ENCODE results near the gene TDG. TPM values are rescaled to one million over a fixed set of nuclear protein-coding genes. Genes with fewer than 3 reads are reported as not detected.

TDG gene
- total RNA-seq, 4 donors from 2014 or later, result 23.4 to 42.2 (median 24.2) TPM

DNA sequence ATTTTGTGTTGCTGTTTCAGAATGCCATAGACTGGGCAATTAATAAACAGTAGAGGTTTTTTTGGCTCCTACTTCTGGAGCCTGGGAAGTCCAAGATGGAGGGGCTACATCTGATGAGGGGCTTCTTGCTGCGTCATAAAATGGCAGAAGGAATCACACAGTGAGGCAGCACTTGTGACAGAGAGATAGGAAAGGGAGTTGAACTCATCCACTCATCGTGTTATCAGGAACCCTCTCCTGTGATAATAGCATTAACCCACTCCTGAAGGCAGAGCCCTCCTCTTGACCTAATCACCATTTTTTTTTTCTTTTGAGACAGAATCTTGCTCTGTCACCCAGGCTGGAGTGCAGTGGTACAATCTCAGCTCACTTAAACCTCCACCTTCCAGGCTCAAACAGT, 9.7 kb downstream of the TDG start:
- Histone ChIP-seq H3K4me3 (no peak overlapping the region), H3K4me1 (peaks cover 2% of the 10 kb centered on the region), H3K36me3 (peaks cover 24% of the 10 kb centered on the region), H3K9me3 (no peaks in the 10 kb centered on the region), H3K27ac (no peak overlapping the region), H3K27me3 (no peaks in the 10 kb centered on the region)
- TF ChIP-seq POLR2AphosphoS5 (IDR thresholded peaks at IDR 0.05) (no peak), POLR2A (IDR thresholded peaks at IDR 0.05) (no peak), EP300 (IDR thresholded peaks at IDR 0.05) (no peak)
- TF ChIP-seq, protein P1, sequence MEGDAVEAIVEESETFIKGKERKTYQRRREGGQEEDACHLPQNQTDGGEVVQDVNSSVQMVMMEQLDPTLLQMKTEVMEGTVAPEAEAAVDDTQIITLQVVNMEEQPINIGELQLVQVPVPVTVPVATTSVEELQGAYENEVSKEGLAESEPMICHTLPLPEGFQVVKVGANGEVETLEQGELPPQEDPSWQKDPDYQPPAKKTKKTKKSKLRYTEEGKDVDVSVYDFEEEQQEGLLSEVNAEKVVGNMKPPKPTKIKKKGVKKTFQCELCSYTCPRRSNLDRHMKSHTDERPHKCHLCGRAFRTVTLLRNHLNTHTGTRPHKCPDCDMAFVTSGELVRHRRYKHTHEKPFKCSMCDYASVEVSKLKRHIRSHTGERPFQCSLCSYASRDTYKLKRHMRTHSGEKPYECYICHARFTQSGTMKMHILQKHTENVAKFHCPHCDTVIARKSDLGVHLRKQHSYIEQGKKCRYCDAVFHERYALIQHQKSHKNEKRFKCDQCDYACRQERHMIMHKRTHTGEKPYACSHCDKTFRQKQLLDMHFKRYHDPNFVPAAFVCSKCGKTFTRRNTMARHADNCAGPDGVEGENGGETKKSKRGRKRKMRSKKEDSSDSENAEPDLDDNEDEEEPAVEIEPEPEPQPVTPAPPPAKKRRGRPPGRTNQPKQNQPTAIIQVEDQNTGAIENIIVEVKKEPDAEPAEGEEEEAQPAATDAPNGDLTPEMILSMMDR (IDR thresholded peaks at IDR 0.05), result no peak
- WGBS, result 100% methylated on average over 2 of the region's 2 CpGs
- no peak for DNase-seq (ENCODE audit: low spot score in 2 of 2)

DNA sequence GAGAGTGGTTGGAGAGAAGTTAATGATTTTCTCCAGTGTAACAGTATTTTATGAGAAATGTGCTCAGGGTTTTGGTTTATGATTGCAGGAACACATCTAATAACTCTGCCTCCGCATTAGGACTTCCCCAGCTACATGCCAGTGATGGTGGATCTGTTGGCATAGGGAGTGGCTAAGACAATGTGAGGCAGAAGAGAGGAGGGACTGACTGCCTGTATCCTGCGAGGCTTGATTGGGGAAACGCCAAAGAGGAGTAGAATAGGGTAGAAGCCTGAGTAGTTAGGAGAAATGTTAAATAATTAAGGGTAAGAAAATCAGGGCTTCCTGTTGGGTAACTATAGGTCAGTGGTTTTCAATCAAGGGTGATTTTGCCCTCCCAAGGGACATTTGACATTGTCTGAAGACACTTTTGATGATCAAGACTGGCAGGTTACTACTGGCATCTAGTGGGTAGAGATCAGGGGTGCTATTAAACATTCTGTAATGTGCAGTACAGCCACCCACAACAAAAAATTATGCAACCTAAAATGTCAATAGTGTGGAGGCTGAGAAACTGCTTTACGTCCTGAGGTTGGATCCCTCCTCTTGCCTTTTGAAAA, 12.8 kb downstream of the TDG start:
- Histone ChIP-seq H3K27ac (no peak overlapping the region), H3K9me3 (no peaks in the 10 kb centered on the region), H3K27me3 (no peaks in the 10 kb centered on the region), H3K36me3 (peaks cover 52% of the 10 kb centered on the region), H3K4me1 (no peaks in the 10 kb centered on the region), H3K4me3 (no peak overlapping the region)
- DNase-seq (ENCODE audit: low spot score in 2 of 2), result no peak
- TF ChIP-seq POLR2AphosphoS5 (IDR thresholded peaks at IDR 0.05) (no peak), EP300 (IDR thresholded peaks at IDR 0.05) (no peak), POLR2A (IDR thresholded peaks at IDR 0.05) (no peak)
- TF ChIP-seq, protein P1 (IDR thresholded peaks at IDR 0.05), result no peak
- WGBS, result 86% methylated on average over 4 of the region's 4 CpGs

DNA sequence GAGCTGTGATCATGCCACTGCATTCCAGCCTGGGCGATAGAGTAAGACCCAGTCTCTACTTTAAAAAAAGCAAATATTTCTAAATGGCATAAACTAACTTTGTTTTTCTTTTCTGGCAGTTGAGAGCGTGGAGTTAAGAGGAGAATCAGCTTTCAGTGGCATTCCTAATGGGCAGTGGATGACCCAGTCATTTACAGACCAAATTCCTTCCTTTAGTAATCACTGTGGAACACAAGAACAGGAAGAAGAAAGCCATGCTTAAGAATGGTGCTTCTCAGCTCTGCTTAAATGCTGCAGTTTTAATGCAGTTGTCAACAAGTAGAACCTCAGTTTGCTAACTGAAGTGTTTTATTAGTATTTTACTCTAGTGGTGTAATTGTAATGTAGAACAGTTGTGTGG, 21.2 kb downstream of the TDG start:
- no peaks in the 10 kb centered on the region for H3K27me3 ChIP-seq
- no peak for DNase-seq (ENCODE audit: low spot score in 2 of 2)
- peaks cover 67% of the 10 kb centered on the region for H3K36me3 ChIP-seq
- no peaks in the 10 kb centered on the region for H3K4me1 ChIP-seq
- WGBS, result 75% methylated on average over 2 of the region's 2 CpGs
- H3K9me3 ChIP-seq, result no peaks in the 10 kb centered on the region
- no peak overlapping the region for H3K4me3 ChIP-seq
- no peak for TF ChIP-seq EP300 (IDR thresholded peaks at IDR 0.05)
- TF ChIP-seq POLR2AphosphoS5 (IDR thresholded peaks at IDR 0.05), result no peak
- no peak for TF ChIP-seq POLR2A (IDR thresholded peaks at IDR 0.05)
- TF ChIP-seq, protein P1 (IDR thresholded peaks at IDR 0.05), result no peak
- H3K27ac ChIP-seq, result no peak overlapping the region

DNA sequence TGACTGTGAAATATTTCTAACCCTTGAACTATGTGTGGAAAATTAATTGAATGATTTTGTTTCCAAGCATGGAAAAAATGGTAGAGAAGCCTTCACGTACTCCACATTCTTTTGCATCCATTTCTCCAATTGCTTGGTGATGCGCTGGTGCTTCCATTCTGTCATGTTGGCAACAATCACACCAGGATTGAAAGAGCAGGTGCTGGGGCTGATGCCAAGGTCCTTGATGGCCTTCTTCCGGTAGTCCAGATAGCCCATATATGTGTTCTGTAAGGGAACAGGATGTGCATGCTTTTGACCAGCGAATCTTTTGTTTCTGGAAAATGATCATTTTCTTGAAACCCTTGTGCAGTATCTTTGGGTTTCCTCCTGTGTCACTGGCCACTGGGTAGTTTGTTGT, 28.6 kb downstream of the TDG start:
- DNase-seq (ENCODE audit: low spot score in 2 of 2), result no peak
- Histone ChIP-seq H3K27ac (no peak overlapping the region), H3K9me3 (no peaks in the 10 kb centered on the region), H3K36me3 (peaks cover 5% of the 10 kb centered on the region), H3K4me3 (no peak overlapping the region), H3K27me3 (no peaks in the 10 kb centered on the region), H3K4me1 (no peaks in the 10 kb centered on the region)
- TF ChIP-seq POLR2AphosphoS5 (IDR thresholded peaks at IDR 0.05) (no peak), EP300 (IDR thresholded peaks at IDR 0.05) (no peak), POLR2A (IDR thresholded peaks at IDR 0.05) (no peak)
- TF ChIP-seq, protein P1 (IDR thresholded peaks at IDR 0.05), result no peak
- WGBS, result 88% methylated on average over 4 of the region's 4 CpGs

DNA sequence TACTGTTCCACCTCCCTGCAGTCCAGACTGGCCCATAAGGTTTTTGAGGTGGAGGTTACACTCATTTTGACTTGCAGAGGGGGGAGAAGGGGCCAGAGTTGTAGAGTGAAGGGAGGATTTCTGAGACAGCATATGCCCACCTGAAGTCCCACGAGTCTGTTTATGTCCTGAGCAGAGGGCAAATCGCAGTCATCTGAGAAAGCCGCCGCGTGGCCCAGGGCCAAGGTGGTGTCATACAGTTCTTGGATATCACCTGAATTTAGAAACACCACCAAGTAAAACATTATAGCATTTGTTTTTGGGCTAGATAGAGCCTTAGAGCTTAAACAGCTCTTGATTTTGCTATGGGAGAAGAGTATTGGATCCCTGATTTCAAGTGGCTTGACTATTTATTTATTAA, 30.9 kb downstream of the TDG start:
- no peak for TF ChIP-seq POLR2AphosphoS5 (IDR thresholded peaks at IDR 0.05)
- TF ChIP-seq, protein P1 (IDR thresholded peaks at IDR 0.05), result no peak
- TF ChIP-seq EP300 (IDR thresholded peaks at IDR 0.05), result no peak
- TF ChIP-seq POLR2A (IDR thresholded peaks at IDR 0.05), result no peak
- H3K4me3 ChIP-seq, result no peak overlapping the region
- H3K4me1 ChIP-seq, result no peaks in the 10 kb centered on the region

More for the DNA sequence above, 30.9 kb downstream of the TDG start:
- H3K27me3 ChIP-seq, result no peaks in the 10 kb centered on the region
- 88% methylated on average over 5 of the region's 5 CpGs for WGBS
- H3K27ac ChIP-seq, result no peak overlapping the region
- H3K9me3 ChIP-seq, result no peaks in the 10 kb centered on the region
- H3K36me3 ChIP-seq, result no peaks in the 10 kb centered on the region
- no peak for DNase-seq (ENCODE audit: low spot score in 2 of 2)

Data from suprapubic skin (tissue), 4 donors.